ENCODE data around the gene NBPF3. TPM values are rescaled to one million over a fixed set of nuclear protein-coding genes. Genes with fewer than 3 reads are reported as not detected.

NBPF3 gene
- total and polyA plus RNA-seq, 2 experiments from 2014 or later, result 2.7 to 18.1 TPM

DNA sequence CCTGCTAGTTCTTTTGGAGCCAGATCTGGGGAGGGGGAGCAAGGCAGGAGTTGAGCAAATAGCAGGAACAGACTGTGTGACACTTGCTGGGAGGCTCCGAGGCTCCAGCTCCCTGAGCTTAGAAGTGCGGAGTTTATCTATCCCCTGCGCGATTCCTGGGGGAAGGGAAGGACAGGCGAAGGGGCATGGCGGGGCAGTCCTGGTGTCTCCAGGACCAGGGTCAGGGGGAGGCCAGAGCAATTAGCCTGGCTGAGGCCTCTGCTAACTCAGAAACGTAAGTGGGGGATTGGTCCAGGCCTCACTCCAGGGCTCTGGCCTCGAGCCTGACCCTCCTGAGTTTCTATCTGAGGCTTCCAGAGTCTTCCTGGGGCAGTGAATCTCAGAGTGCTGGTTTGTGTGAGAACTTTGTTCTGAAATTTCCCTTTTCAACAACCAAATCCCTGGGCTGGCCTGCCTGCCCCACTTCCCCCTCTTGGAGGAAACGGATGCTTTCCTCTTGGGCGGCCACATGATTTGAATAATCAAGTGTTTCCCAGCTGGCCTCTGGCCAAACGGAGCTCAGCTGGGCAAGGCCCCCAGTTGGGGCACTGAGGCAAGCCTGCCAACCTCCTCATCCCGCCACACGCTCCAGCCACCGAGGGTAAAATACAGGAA is 84.9 kb downstream of the NBPF3 start:
- H3K4me1 ChIP-seq (ENCODE audit: insufficient read depth), result peaks cover 15% of the 10 kb centered on the region
- H2AFZ ChIP-seq, result no peak overlapping the region
- H3K4me2 ChIP-seq, result no peak overlapping the region
- H3K27me3 Mint-ChIP-seq (ENCODE audit: insufficient read depth, low read depth, poor library complexity), result peaks cover 5% of the 10 kb centered on the region
- no peak for DNase-seq (ENCODE audit: low spot score)
- H4K20me1 ChIP-seq (replicated peaks; ENCODE audit: insufficient read depth), result peaks cover 8% of the 10 kb centered on the region
- no peaks in the 10 kb centered on the region for H3K27me3 ChIP-seq (ENCODE audit: insufficient read depth)
- no peaks in the 10 kb centered on the region for H3K9me3 Mint-ChIP-seq
- H3K4me3 Mint-ChIP-seq, result no peak overlapping the region
- H3K36me3 Mint-ChIP-seq (ENCODE audit: low read depth), result no peaks in the 10 kb centered on the region
- peaks cover 84% of the 10 kb centered on the region for H3K79me2 ChIP-seq (replicated peaks; ENCODE audit: insufficient read depth)
- TF ChIP-seq, protein P1, sequence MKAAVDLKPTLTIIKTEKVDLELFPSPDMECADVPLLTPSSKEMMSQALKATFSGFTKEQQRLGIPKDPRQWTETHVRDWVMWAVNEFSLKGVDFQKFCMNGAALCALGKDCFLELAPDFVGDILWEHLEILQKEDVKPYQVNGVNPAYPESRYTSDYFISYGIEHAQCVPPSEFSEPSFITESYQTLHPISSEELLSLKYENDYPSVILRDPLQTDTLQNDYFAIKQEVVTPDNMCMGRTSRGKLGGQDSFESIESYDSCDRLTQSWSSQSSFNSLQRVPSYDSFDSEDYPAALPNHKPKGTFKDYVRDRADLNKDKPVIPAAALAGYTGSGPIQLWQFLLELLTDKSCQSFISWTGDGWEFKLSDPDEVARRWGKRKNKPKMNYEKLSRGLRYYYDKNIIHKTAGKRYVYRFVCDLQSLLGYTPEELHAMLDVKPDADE (IDR thresholded peaks at IDR 0.05), result no peak
- TF ChIP-seq ZNF114 (CRISPR knock-in tag; IDR thresholded peaks at IDR 0.05), result no peak
- TF ChIP-seq, protein P2, sequence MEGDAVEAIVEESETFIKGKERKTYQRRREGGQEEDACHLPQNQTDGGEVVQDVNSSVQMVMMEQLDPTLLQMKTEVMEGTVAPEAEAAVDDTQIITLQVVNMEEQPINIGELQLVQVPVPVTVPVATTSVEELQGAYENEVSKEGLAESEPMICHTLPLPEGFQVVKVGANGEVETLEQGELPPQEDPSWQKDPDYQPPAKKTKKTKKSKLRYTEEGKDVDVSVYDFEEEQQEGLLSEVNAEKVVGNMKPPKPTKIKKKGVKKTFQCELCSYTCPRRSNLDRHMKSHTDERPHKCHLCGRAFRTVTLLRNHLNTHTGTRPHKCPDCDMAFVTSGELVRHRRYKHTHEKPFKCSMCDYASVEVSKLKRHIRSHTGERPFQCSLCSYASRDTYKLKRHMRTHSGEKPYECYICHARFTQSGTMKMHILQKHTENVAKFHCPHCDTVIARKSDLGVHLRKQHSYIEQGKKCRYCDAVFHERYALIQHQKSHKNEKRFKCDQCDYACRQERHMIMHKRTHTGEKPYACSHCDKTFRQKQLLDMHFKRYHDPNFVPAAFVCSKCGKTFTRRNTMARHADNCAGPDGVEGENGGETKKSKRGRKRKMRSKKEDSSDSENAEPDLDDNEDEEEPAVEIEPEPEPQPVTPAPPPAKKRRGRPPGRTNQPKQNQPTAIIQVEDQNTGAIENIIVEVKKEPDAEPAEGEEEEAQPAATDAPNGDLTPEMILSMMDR (conservative IDR thresholded peaks at IDR 0.05; ENCODE audit: low read depth in 2 of 2), result no peak
- TF ChIP-seq, protein P3, sequence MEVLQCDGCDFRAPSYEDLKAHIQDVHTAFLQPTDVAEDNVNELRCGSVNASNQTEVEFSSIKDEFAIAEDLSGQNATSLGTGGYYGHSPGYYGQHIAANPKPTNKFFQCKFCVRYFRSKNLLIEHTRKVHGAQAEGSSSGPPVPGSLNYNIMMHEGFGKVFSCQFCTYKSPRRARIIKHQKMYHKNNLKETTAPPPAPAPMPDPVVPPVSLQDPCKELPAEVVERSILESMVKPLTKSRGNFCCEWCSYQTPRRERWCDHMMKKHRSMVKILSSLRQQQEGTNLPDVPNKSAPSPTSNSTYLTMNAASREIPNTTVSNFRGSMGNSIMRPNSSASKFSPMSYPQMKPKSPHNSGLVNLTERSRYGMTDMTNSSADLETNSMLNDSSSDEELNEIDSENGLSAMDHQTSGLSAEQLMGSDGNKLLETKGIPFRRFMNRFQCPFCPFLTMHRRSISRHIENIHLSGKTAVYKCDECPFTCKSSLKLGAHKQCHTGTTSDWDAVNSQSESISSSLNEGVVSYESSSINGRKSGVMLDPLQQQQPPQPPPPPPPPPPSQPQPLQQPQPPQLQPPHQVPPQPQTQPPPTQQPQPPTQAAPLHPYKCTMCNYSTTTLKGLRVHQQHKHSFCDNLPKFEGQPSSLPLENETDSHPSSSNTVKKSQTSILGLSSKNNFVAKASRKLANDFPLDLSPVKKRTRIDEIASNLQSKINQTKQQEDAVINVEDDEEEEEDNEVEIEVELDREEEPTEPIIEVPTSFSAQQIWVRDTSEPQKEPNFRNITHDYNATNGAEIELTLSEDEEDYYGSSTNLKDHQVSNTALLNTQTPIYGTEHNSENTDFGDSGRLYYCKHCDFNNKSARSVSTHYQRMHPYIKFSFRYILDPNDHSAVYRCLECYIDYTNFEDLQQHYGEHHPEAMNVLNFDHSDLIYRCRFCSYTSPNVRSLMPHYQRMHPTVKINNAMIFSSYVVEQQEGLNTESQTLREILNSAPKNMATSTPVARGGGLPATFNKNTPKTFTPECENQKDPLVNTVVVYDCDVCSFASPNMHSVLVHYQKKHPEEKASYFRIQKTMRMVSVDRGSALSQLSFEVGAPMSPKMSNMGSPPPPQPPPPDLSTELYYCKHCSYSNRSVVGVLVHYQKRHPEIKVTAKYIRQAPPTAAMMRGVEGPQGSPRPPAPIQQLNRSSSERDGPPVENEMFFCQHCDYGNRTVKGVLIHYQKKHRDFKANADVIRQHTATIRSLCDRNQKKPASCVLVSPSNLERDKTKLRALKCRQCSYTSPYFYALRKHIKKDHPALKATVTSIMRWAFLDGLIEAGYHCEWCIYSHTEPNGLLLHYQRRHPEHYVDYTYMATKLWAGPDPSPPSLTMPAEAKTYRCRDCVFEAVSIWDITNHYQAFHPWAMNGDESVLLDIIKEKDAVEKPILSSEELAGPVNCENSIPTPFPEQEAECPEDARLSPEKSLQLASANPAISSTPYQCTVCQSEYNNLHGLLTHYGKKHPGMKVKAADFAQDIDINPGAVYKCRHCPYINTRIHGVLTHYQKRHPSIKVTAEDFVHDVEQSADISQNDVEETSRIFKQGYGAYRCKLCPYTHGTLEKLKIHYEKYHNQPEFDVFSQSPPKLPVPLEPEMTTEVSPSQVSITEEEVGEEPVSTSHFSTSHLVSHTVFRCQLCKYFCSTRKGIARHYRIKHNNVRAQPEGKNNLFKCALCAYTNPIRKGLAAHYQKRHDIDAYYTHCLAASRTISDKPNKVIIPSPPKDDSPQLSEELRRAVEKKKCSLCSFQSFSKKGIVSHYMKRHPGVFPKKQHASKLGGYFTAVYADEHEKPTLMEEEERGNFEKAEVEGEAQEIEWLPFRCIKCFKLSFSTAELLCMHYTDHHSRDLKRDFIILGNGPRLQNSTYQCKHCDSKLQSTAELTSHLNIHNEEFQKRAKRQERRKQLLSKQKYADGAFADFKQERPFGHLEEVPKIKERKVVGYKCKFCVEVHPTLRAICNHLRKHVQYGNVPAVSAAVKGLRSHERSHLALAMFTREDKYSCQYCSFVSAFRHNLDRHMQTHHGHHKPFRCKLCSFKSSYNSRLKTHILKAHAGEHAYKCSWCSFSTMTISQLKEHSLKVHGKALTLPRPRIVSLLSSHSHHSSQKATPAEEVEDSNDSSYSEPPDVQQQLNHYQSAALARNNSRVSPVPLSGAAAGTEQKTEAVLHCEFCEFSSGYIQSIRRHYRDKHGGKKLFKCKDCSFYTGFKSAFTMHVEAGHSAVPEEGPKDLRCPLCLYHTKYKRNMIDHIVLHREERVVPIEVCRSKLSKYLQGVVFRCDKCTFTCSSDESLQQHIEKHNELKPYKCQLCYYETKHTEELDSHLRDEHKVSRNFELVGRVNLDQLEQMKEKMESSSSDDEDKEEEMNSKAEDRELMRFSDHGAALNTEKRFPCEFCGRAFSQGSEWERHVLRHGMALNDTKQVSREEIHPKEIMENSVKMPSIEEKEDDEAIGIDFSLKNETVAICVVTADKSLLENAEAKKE (CRISPR knock-in tag; IDR thresholded peaks at IDR 0.05), result no peak
- TF ChIP-seq EZH2phosphoT487 (IDR thresholded peaks at IDR 0.05; ENCODE audit: unreplicated experiment), result no peak
- TF ChIP-seq STAT1 (IDR thresholded peaks at IDR 0.05; ENCODE audit: unreplicated experiment), result no peak
- no peak for TF ChIP-seq JUNB (IDR thresholded peaks at IDR 0.05; ENCODE audit: unreplicated experiment)
- TF ChIP-seq CREB1 (CRISPR knock-in tag; IDR thresholded peaks at IDR 0.05; ENCODE audit: low read depth), result no peak
- TF ChIP-seq, protein P4, sequence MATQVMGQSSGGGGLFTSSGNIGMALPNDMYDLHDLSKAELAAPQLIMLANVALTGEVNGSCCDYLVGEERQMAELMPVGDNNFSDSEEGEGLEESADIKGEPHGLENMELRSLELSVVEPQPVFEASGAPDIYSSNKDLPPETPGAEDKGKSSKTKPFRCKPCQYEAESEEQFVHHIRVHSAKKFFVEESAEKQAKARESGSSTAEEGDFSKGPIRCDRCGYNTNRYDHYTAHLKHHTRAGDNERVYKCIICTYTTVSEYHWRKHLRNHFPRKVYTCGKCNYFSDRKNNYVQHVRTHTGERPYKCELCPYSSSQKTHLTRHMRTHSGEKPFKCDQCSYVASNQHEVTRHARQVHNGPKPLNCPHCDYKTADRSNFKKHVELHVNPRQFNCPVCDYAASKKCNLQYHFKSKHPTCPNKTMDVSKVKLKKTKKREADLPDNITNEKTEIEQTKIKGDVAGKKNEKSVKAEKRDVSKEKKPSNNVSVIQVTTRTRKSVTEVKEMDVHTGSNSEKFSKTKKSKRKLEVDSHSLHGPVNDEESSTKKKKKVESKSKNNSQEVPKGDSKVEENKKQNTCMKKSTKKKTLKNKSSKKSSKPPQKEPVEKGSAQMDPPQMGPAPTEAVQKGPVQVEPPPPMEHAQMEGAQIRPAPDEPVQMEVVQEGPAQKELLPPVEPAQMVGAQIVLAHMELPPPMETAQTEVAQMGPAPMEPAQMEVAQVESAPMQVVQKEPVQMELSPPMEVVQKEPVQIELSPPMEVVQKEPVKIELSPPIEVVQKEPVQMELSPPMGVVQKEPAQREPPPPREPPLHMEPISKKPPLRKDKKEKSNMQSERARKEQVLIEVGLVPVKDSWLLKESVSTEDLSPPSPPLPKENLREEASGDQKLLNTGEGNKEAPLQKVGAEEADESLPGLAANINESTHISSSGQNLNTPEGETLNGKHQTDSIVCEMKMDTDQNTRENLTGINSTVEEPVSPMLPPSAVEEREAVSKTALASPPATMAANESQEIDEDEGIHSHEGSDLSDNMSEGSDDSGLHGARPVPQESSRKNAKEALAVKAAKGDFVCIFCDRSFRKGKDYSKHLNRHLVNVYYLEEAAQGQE (IDR thresholded peaks at IDR 0.05; ENCODE audit: unreplicated experiment), result no peak
- no peak for TF ChIP-seq ZNF331 (CRISPR knock-in tag; IDR thresholded peaks at IDR 0.05; ENCODE audit: low read depth)
- H3K4me3 ChIP-seq, result no peak overlapping the region
- no peaks in the 10 kb centered on the region for H3K9me2 ChIP-seq (ENCODE audit: insufficient read depth)
- peaks cover 28% of the 10 kb centered on the region for H3K4me1 Mint-ChIP-seq
- H3F3A ChIP-seq (replicated peaks; ENCODE audit: low read depth), result no peaks in the 10 kb centered on the region
- 0 out of 2 replicates have a peak overlapping the region, but pooled peaks have one; percentile 51 for H3K27ac Mint-ChIP-seq
- H3K27ac ChIP-seq (ENCODE audit: low read depth), result no peak overlapping the region
- no peaks in the 10 kb centered on the region for H3K36me3 ChIP-seq (ENCODE audit: insufficient read depth)
- no peak for ATAC-seq
